Measurements from ENCODE around the gene OGDH. TPM values are rescaled to one million over a fixed set of nuclear protein-coding genes. Genes with fewer than 3 reads are reported as not detected.

OGDH gene
- total RNA-seq, 1 experiment from 2014 or later: 69.1 TPM

GRCh38 chr7:44736896-44737295, 130.5 kb downstream of the OGDH start:
- Histone ChIP-seq H3K4me2 (ENCODE audit: low read length) (no peak overlapping the region), H3K79me2 (ENCODE audit: insufficient read depth, low read length) (no peaks in the 10 kb centered on the region), H3K27ac (ENCODE audit: low read depth, low read length) (no peak overlapping the region), H3K4me1 (ENCODE audit: control insufficient read depth in 1 of 2, insufficient read depth in 2 of 2, low read length in 2 of 2) (peaks cover 22 to 60% of the 10 kb centered on the region in 2 experiments), H3K36me3 (ENCODE audit: control insufficient read depth in 1 of 2, insufficient read depth in 2 of 2, low read length in 2 of 2) (no peaks in the 10 kb centered on the region), H4K20me1 (ENCODE audit: insufficient read depth) (no peaks in the 10 kb centered on the region), H3K4me3 (replicated peaks in 1 of 2; ENCODE audit: low read depth in 1 of 2, low read length in 2 of 2) (no peak overlapping the region), H3K27me3 (ENCODE audit: insufficient read depth, low read length) (no peaks in the 10 kb centered on the region), H3K9me3 (ENCODE audit: control insufficient read depth in 1 of 2, insufficient read depth in 1 of 2, low read depth in 1 of 2, low read length in 2 of 2) (no peaks in the 10 kb centered on the region), H3K9me2 (ENCODE audit: insufficient read depth) (no peaks in the 10 kb centered on the region), H2AFZ (ENCODE audit: low read depth, low read length, poor library complexity, severe bottlenecking) (no peak overlapping the region), H3K9ac (ENCODE audit: low read length) (no peak overlapping the region)
- RAD21 ChIA-PET (ENCODE audit: low non-redundant PET in 1 of 2, low total read pairs in 2 of 2, uncharacterized antibody in 2 of 2, unreplicated experiment in 2 of 2): no interaction called here
- no peak for TF ChIP-seq SRF (IDR thresholded peaks at IDR 0.05; ENCODE audit: low read depth)
- POLR2A ChIA-PET: no interaction called here
- intact Hi-C loops (cut with micrococcal nuclease): no loop called here
- DNase-seq (ENCODE audit: low read depth, low spot score) (no peak), ATAC-seq (no peak)
- CTCF ChIA-PET: no interaction called here
- BruUV-seq (replicated peaks): no TSS peak

- RAD21 ChIA-PET (ENCODE audit: low non-redundant PET in 1 of 2, low total read pairs in 2 of 2, uncharacterized antibody in 2 of 2, unreplicated experiment in 2 of 2): interaction anchor here in 1 of 2 experiments (0.7 kb wide), 1 partner anchor 33 kb away, joined by 3 read pairs; no protein-coding TSS in a partner anchor
- Histone ChIP-seq H3K4me2 (ENCODE audit: low read length) (no peak overlapping the region), H3K4me3 (replicated peaks in 1 of 2; ENCODE audit: low read depth in 1 of 2, low read length in 2 of 2) (no peak overlapping the region), H3K79me2 (ENCODE audit: insufficient read depth, low read length) (no peaks in the 10 kb centered on the region), H3K36me3 (ENCODE audit: control insufficient read depth in 1 of 2, insufficient read depth in 2 of 2, low read length in 2 of 2) (no peaks in the 10 kb centered on the region), H3K27me3 (ENCODE audit: insufficient read depth, low read length) (no peaks in the 10 kb centered on the region), H4K20me1 (ENCODE audit: insufficient read depth) (no peaks in the 10 kb centered on the region), H2AFZ (ENCODE audit: low read depth, low read length, poor library complexity, severe bottlenecking) (no peak overlapping the region), H3K9me2 (ENCODE audit: insufficient read depth) (no peaks in the 10 kb centered on the region), H3K9me3 (ENCODE audit: control insufficient read depth in 1 of 2, insufficient read depth in 1 of 2, low read depth in 1 of 2, low read length in 2 of 2) (no peaks in the 10 kb centered on the region), H3K4me1 (ENCODE audit: control insufficient read depth in 1 of 2, insufficient read depth in 2 of 2, low read length in 2 of 2) (peaks cover 22 to 49% of the 10 kb centered on the region in 2 experiments), H3K27ac (ENCODE audit: low read depth, low read length) (no peak overlapping the region), H3K9ac (ENCODE audit: low read length) (no peak overlapping the region)
- DNase-seq (ENCODE audit: low read depth, low spot score) (no peak), ATAC-seq (no peak)
- intact Hi-C loops (cut with micrococcal nuclease): no loop called here
- POLR2A ChIA-PET: no interaction called here
- CTCF ChIA-PET: no interaction called here
- no peak for TF ChIP-seq POLR2A (IDR thresholded peaks at IDR 0.05; ENCODE audit: borderline replicate concordance, extremely low read depth, insufficient read depth, insufficient read length)
- TF ChIP-seq CBX3 (IDR thresholded peaks at IDR 0.05; ENCODE audit: low read depth): no peak
- TF ChIP-seq SP1 (IDR thresholded peaks at IDR 0.05; ENCODE audit: low read depth): no peak
- TF ChIP-seq REST (IDR thresholded peaks at IDR 0.05; ENCODE audit: low read depth): no peak
- no peak for TF ChIP-seq JUND (IDR thresholded peaks at IDR 0.05)
- BruUV-seq (replicated peaks): no TSS peak
These were observed 131.8 kb downstream of the OGDH start for GRCh38 chr7:44738051-44738723.

Data from HCT116 (cell line).